ENCODE measurements around the gene HIVEP3. TPM values are rescaled to one million over a fixed set of nuclear protein-coding genes. Genes with fewer than 3 reads are reported as not detected.
A peak's percentile ranks its signal among the peaks of the same experiment; 100 is the strongest.

Gene HIVEP3
- total RNA-seq, 1 experiment from 2014 or later, result 0.55 TPM

GRCh38 chr1:41494351-41495209 is 424.1 kb downstream of the HIVEP3 start:
- Mint-ChIP-seq H3K4me1 (peaks cover 24% of the 10 kb centered on the region), H3K27ac (no peak overlapping the region), H3K36me3 (no peaks in the 10 kb centered on the region), H3K4me3 (no peak overlapping the region), H3K9me3 (peaks cover 5% of the 10 kb centered on the region; the same call in 1 of the 2 replicates), H3K27me3 (ENCODE audit: low read depth) (peaks cover 14% of the 10 kb centered on the region)
- POLR2A ChIA-PET, result no interaction called here
- ATAC-seq (no peak), DNase-seq (ENCODE audit: low spot score) (no peak)
- TF ChIP-seq ATF1 (CRISPR knock-in tag; IDR thresholded peaks at IDR 0.05), result no peak
- TF ChIP-seq, protein P1, sequence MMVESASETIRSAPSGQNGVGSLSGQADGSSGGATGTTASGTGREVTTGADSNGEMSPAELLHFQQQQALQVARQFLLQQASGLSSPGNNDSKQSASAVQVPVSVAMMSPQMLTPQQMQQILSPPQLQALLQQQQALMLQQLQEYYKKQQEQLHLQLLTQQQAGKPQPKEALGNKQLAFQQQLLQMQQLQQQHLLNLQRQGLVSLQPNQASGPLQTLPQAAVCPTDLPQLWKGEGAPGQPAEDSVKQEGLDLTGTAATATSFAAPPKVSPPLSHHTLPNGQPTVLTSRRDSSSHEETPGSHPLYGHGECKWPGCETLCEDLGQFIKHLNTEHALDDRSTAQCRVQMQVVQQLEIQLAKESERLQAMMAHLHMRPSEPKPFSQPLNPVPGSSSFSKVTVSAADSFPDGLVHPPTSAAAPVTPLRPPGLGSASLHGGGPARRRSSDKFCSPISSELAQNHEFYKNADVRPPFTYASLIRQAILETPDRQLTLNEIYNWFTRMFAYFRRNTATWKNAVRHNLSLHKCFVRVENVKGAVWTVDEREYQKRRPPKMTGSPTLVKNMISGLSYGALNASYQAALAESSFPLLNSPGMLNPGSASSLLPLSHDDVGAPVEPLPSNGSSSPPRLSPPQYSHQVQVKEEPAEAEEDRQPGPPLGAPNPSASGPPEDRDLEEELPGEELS (CRISPR knock-in tag; IDR thresholded peaks at IDR 0.05), result no peak
- TF ChIP-seq NR3C1 (CRISPR knock-in tag; conservative IDR thresholded peaks at IDR 0.05; ENCODE audit: low read depth), result no peak
- TF ChIP-seq, protein P2, sequence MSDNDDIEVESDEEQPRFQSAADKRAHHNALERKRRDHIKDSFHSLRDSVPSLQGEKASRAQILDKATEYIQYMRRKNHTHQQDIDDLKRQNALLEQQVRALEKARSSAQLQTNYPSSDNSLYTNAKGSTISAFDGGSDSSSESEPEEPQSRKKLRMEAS (CRISPR knock-in tag; IDR thresholded peaks at IDR 0.05), result no peak
- CTCF ChIA-PET, result interaction anchor here (0.8 to 5.2 kb wide), 10 partner anchors 8 to 163 kb away, joined by 3 to 30 read pairs (median 6); partner anchors contain the start of gene EDN2

DNA sequence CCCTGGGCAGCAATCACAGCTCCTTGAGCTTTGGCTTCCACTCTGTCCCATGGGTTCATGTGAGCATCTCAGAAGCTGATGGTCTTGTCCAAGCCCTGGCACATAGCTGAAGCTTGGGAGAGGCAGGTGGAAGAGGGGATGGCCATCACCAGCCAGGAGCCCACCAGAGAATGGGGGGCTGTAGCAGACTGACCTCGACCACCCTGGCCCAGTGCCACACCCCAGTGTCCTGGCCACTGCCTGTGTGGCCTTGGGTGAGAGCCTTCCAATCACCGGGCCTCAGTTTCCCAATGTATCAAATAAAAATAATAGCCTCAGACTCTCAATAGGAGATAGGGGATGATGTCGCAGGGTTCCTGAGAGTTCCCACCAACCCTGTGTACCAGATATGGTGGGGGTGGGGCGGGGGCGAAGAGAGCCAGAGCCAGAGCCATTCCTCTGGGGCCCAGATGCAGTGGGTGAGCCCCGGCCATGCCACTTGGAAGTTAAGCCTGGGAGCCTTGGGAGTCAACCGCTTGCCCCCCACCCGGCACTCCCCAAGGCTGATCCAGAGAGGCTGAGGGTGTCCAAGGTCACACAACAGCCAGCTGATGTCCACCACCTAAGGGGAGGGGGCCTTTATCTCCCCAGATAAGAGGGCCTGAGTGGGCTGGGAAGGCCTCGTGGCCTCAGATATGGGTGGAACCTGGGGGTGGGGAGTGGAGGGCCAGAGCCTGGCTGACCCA is 424.9 kb downstream of the HIVEP3 start:
- ATAC-seq, result no peak
- POLR2A ChIA-PET, result no interaction called here
- peaks cover 17% of the 10 kb centered on the region for H3K27me3 Mint-ChIP-seq (ENCODE audit: low read depth)
- TF ChIP-seq, protein P3, sequence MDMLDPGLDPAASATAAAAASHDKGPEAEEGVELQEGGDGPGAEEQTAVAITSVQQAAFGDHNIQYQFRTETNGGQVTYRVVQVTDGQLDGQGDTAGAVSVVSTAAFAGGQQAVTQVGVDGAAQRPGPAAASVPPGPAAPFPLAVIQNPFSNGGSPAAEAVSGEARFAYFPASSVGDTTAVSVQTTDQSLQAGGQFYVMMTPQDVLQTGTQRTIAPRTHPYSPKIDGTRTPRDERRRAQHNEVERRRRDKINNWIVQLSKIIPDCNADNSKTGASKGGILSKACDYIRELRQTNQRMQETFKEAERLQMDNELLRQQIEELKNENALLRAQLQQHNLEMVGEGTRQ (CRISPR knock-in tag; IDR thresholded peaks at IDR 0.05), result no peak
- TF ChIP-seq KAT7 (CRISPR knock-in tag; IDR thresholded peaks at IDR 0.05; ENCODE audit: borderline replicate concordance), result no peak
- no peak for TF ChIP-seq NR1H2 (CRISPR knock-in tag; IDR thresholded peaks at IDR 0.05)
- TF ChIP-seq NFYB (CRISPR knock-in tag; conservative IDR thresholded peaks at IDR 0.05; ENCODE audit: low read depth), result no peak
- TF ChIP-seq ZNF671 (CRISPR knock-in tag; IDR thresholded peaks at IDR 0.05), result no peak
- no peak for TF ChIP-seq ZNF138 (CRISPR knock-in tag; conservative IDR thresholded peaks at IDR 0.05)
- peaks cover 24% of the 10 kb centered on the region for H3K4me1 Mint-ChIP-seq
- peaks cover 9% of the 10 kb centered on the region for H3K9me3 Mint-ChIP-seq
- H3K27ac Mint-ChIP-seq, result no peak overlapping the region
- no peak overlapping the region for H3K4me3 Mint-ChIP-seq
- CTCF ChIA-PET, result interaction anchor here (0.8 to 5.2 kb wide), 8 partner anchors 10 to 171 kb away, joined by 3 to 57 read pairs (median 6); partner anchors contain the start of gene EDN2
- no peaks in the 10 kb centered on the region for H3K36me3 Mint-ChIP-seq
- no peak for DNase-seq (ENCODE audit: low spot score)

- H3K27ac Mint-ChIP-seq, result 0 out of 2 replicates have a peak overlapping the region, but pooled peaks have one; percentile 45
- DNase-seq (ENCODE audit: low spot score), result no peak
- POLR2A ChIA-PET, result no interaction called here
- TF ChIP-seq, protein P4, sequence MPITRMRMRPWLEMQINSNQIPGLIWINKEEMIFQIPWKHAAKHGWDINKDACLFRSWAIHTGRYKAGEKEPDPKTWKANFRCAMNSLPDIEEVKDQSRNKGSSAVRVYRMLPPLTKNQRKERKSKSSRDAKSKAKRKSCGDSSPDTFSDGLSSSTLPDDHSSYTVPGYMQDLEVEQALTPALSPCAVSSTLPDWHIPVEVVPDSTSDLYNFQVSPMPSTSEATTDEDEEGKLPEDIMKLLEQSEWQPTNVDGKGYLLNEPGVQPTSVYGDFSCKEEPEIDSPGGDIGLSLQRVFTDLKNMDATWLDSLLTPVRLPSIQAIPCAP (CRISPR knock-in tag; IDR thresholded peaks at IDR 0.05), result no peak
- TF ChIP-seq, protein P5, sequence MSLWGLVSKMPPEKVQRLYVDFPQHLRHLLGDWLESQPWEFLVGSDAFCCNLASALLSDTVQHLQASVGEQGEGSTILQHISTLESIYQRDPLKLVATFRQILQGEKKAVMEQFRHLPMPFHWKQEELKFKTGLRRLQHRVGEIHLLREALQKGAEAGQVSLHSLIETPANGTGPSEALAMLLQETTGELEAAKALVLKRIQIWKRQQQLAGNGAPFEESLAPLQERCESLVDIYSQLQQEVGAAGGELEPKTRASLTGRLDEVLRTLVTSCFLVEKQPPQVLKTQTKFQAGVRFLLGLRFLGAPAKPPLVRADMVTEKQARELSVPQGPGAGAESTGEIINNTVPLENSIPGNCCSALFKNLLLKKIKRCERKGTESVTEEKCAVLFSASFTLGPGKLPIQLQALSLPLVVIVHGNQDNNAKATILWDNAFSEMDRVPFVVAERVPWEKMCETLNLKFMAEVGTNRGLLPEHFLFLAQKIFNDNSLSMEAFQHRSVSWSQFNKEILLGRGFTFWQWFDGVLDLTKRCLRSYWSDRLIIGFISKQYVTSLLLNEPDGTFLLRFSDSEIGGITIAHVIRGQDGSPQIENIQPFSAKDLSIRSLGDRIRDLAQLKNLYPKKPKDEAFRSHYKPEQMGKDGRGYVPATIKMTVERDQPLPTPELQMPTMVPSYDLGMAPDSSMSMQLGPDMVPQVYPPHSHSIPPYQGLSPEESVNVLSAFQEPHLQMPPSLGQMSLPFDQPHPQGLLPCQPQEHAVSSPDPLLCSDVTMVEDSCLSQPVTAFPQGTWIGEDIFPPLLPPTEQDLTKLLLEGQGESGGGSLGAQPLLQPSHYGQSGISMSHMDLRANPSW (CRISPR knock-in tag; conservative IDR thresholded peaks at IDR 0.05; ENCODE audit: low read depth), result no peak
- TF ChIP-seq GRHL2 (CRISPR knock-in tag; IDR thresholded peaks at IDR 0.05; ENCODE audit: insufficient replicate concordance, severe bottlenecking), result no peak
- no peak for TF ChIP-seq ZNF416 (CRISPR knock-in tag; IDR thresholded peaks at IDR 0.05)
- TF ChIP-seq NR3C1 (CRISPR knock-in tag; conservative IDR thresholded peaks at IDR 0.05; ENCODE audit: low read depth), result no peak
- TF ChIP-seq, protein P1 (CRISPR knock-in tag; IDR thresholded peaks at IDR 0.05), result no peak
- TF ChIP-seq ZNF121 (CRISPR knock-in tag; IDR thresholded peaks at IDR 0.05), result no peak
- no peak for TF ChIP-seq IRF2 (CRISPR knock-in tag; IDR thresholded peaks at IDR 0.05; ENCODE audit: borderline replicate concordance, low read depth)
- no peak for TF ChIP-seq ERG (CRISPR knock-in tag; IDR thresholded peaks at IDR 0.05)
- TF ChIP-seq NR1H2 (CRISPR knock-in tag; IDR thresholded peaks at IDR 0.05), result no peak
- TF ChIP-seq RORB (CRISPR knock-in tag; IDR thresholded peaks at IDR 0.05), result no peak
- TF ChIP-seq ZNF219 (CRISPR knock-in tag; IDR thresholded peaks at IDR 0.05; ENCODE audit: borderline replicate concordance), result no peak
Observed at GRCh38 chr1:41493117-41493536, 425.6 kb downstream of the HIVEP3 start.

More at GRCh38 chr1:41493117-41493536, 425.6 kb downstream of the HIVEP3 start:
- CTCF ChIA-PET, result interaction anchor here (0.8 to 5.2 kb wide), 9 partner anchors 9 to 178 kb away, joined by 3 to 57 read pairs (median 4); partner anchors contain the start of gene EDN2
- H3K36me3 Mint-ChIP-seq, result no peaks in the 10 kb centered on the region
- no peak for ATAC-seq
- H3K27me3 Mint-ChIP-seq (ENCODE audit: low read depth), result peaks cover 17% of the 10 kb centered on the region
- H3K4me1 Mint-ChIP-seq, result peaks cover 22% of the 10 kb centered on the region
- H3K4me3 Mint-ChIP-seq, result no peak overlapping the region
- H3K9me3 Mint-ChIP-seq, result peaks cover 9% of the 10 kb centered on the region

Data from WTC11 (cell line).